HEK293 (cell line): Measurements from ENCODE around the gene ASPRV1.

Experiments used
- CTCF ChIA-PET: fragments of 350-600 bp; formaldehyde crosslinking; extraction: SDS; loops from one replicate; lab custom pipeline; 2021; ENCODE audit warnings: antibody characterized with exemption; lab: Yijun Ruan, JAX
- POLR2A ChIA-PET: fragments of 300-600 bp; formaldehyde crosslinking; extraction: SDS; loops from one replicate; lab custom pipeline; 2020; ENCODE audit warnings: antibody characterized with exemption, inconsistent platforms; lab: Yijun Ruan, JAX
- H3K27ac ChIP-seq: fragments of 200-500 bp; sonication (Bioruptor generic); 2 replicates; pipeline ENCODE4 v1.5.1; 2014; ENCODE audit warnings: low read depth, low read length, control low read depth, inconsistent platforms; ENCODE audit errors: extremely low read depth
- H3K36me3 ChIP-seq, 2 experiments: fragments of 200-500 bp in 1 of 2; sonication (Bioruptor generic) in 1 of 2; 1 replicate in 1 of 2; 2 replicates in 1 of 2; pipeline ENCODE4 v1.5.1; 2014 to 2017; ENCODE audit warnings: inconsistent platforms in 2 of 2, low read length in 2 of 2; ENCODE audit not compliant: control insufficient read depth in 2 of 2, insufficient read depth in 1 of 2
- H3K4me1 ChIP-seq: fragments of 200-500 bp; sonication (Bioruptor generic); 2 replicates; pipeline ENCODE4 v1.5.1; 2014; ENCODE audit warnings: mild to moderate bottlenecking, low read length, inconsistent platforms; ENCODE audit not compliant: control insufficient read depth, insufficient read depth
- H3K4me3 ChIP-seq: 2 replicates; pipeline ENCODE4 v1.5.1; 2011; ENCODE audit warnings: low read depth, mild to moderate bottlenecking, control low read depth, low read length, moderate library complexity
- H3K9me3 ChIP-seq: fragments of 200-500 bp; sonication (Bioruptor generic); 2 replicates; pipeline ENCODE4 v1.5.1; 2014; ENCODE audit warnings: low read depth, low read length, inconsistent platforms; ENCODE audit not compliant: control insufficient read depth, insufficient read depth
- GLI2 ChIP-seq: fragments of 450-650 bp; formaldehyde crosslinking; IDR thresholded peaks from 2 replicates; pipeline ENCODE4; 2017; ENCODE audit warnings: missing biosample characterization, missing genetic modification characterization, low read depth, borderline replicate concordance
- KLF1 ChIP-seq: fragments of 450-650 bp; formaldehyde crosslinking; IDR thresholded peaks from 2 replicates; pipeline ENCODE4 v1.5.1; 2016; ENCODE audit warnings: missing biosample characterization, missing genetic modification characterization
- KLF16 ChIP-seq: fragments of 450-650 bp; formaldehyde crosslinking; IDR thresholded peaks from 2 replicates; pipeline ENCODE4 v1.5.1; 2017; ENCODE audit warnings: missing biosample characterization, missing genetic modification characterization
- KLF8 ChIP-seq: fragments of 450-650 bp; formaldehyde crosslinking; IDR thresholded peaks from 2 replicates; pipeline ENCODE4 v1.5.1; 2016; ENCODE audit warnings: missing biosample characterization, missing genetic modification characterization
- PBX3 ChIP-seq: sonication (generic); formaldehyde crosslinking; IDR thresholded peaks from 2 replicates; pipeline ENCODE4 v1.8.1; 2022; ENCODE audit warnings: mild to moderate bottlenecking, moderate library complexity, missing genetic modification reagents
- PRDM10 ChIP-seq: fragments of 450-650 bp; formaldehyde crosslinking; IDR thresholded peaks from 2 replicates; pipeline ENCODE4 v1.5.1; 2016; ENCODE audit warnings: missing biosample characterization, missing genetic modification characterization
- SCRT2 ChIP-seq: fragments of 450-650 bp; formaldehyde crosslinking; IDR thresholded peaks from 2 replicates; pipeline ENCODE4 v1.5.1; 2016; ENCODE audit warnings: missing biosample characterization, missing genetic modification characterization
- ZNF114 ChIP-seq: fragments of 450-650 bp; formaldehyde crosslinking; IDR thresholded peaks from 2 replicates; pipeline ENCODE4 v1.5.0; 2017; ENCODE audit warnings: missing biosample characterization, missing genetic modification characterization
- ZNF138 ChIP-seq: fragments of 450-650 bp; formaldehyde crosslinking; IDR thresholded peaks from 2 replicates; pipeline ENCODE4 v1.5.1; 2016; ENCODE audit warnings: missing biosample characterization, missing genetic modification characterization, borderline replicate concordance
- ZNF148 ChIP-seq: fragments of 450-650 bp; formaldehyde crosslinking; IDR thresholded peaks from 2 replicates; pipeline ENCODE4 v1.5.0; 2017; ENCODE audit warnings: missing biosample characterization, missing genetic modification characterization, borderline replicate concordance
- ZNF2 ChIP-seq: fragments of 450-650 bp; formaldehyde crosslinking; IDR thresholded peaks from 2 replicates; pipeline ENCODE4 v1.5.1; 2016; ENCODE audit warnings: missing biosample characterization, missing genetic modification characterization
- ZNF221 ChIP-seq: fragments of 450-650 bp; formaldehyde crosslinking; IDR thresholded peaks from 2 replicates; pipeline ENCODE4 v1.5.1; 2017; ENCODE audit warnings: missing biosample characterization, missing genetic modification characterization, borderline replicate concordance
- ZNF24 ChIP-seq: fragments of 450-650 bp; formaldehyde crosslinking; IDR thresholded peaks from 2 replicates; pipeline ENCODE4 v1.5.1; 2016; ENCODE audit warnings: missing biosample characterization, missing genetic modification characterization
- ZNF274 ChIP-seq, 2 experiments: fragments of 200-500 bp in 1 of 2; fragments of 450-650 bp in 1 of 2; sonication (Bioruptor generic) in 1 of 2; formaldehyde crosslinking in 1 of 2; IDR thresholded peaks; 2 replicates each; pipeline versions ENCODE4 v1.5.1 to v1.6.1; 2014 to 2016; ENCODE audit warnings: borderline replicate concordance in 1 of 2, inconsistent platforms in 1 of 2, low read length in 1 of 2, missing biosample characterization in 1 of 2, missing genetic modification characterization in 1 of 2
- ZNF350 ChIP-seq: fragments of 450-650 bp; formaldehyde crosslinking; IDR thresholded peaks from 2 replicates; pipeline ENCODE4 v1.5.0; 2017; ENCODE audit warnings: missing biosample characterization, mild to moderate bottlenecking, missing genetic modification characterization
- ZNF48 ChIP-seq: fragments of 450-650 bp; formaldehyde crosslinking; IDR thresholded peaks from 2 replicates; pipeline ENCODE4 v1.5.1; 2016; ENCODE audit warnings: missing biosample characterization, missing genetic modification characterization
- ZNF514 ChIP-seq: fragments of 450-650 bp; formaldehyde crosslinking; IDR thresholded peaks from 2 replicates; pipeline ENCODE4 v1.5.1; 2016; ENCODE audit warnings: missing biosample characterization, missing genetic modification characterization
- ZNF624 ChIP-seq: fragments of 450-650 bp; formaldehyde crosslinking; IDR thresholded peaks from 2 replicates; pipeline ENCODE4 v1.5.1; 2017; ENCODE audit warnings: missing biosample characterization, missing genetic modification characterization
- ZNF747 ChIP-seq: fragments of 450-650 bp; formaldehyde crosslinking; IDR thresholded peaks from 2 replicates; pipeline ENCODE4 v1.5.1; 2016; ENCODE audit warnings: missing biosample characterization, missing genetic modification characterization

Gene ASPRV1

GRCh38 chr2:69975136-69975852, 13.9 kb upstream of the ASPRV1 start (continued):
- no peak for TF ChIP-seq ZNF221 (tag by site-specific recombination)
- no peak for TF ChIP-seq ZNF747 (tag by site-specific recombination)
- no peak for TF ChIP-seq ZNF514 (tag by site-specific recombination)
- TF ChIP-seq ZNF24 (tag by site-specific recombination): no peak
- TF ChIP-seq ZNF350 (tag by site-specific recombination): no peak
- no peak for TF ChIP-seq PRDM10 (tag by site-specific recombination)
- no peak for TF ChIP-seq ZNF48 (tag by site-specific recombination)
- TF ChIP-seq ZNF2 (tag by site-specific recombination): no peak

- TF ChIP-seq SCRT2 (tag by site-specific recombination) (no peak), KLF1 (no peak), ZNF114 (no peak), KLF16 (tag by site-specific recombination) (no peak), ZNF138 (tag by site-specific recombination) (no peak), GLI2 (tag by site-specific recombination) (no peak), ZNF624 (tag by site-specific recombination) (no peak), ZNF747 (tag by site-specific recombination) (no peak)
- POLR2A ChIA-PET: no interaction called here
- no peak overlapping the region for H3K4me3 ChIP-seq
- no peaks in the 10 kb centered on the region for H3K36me3 ChIP-seq
- no peaks in the 10 kb centered on the region for H3K9me3 ChIP-seq
- H3K27ac ChIP-seq: no peak overlapping the region
- H3K4me1 ChIP-seq: no peaks in the 10 kb centered on the region
- CTCF ChIA-PET: no interaction called here
These were observed 11.9 kb upstream of the ASPRV1 start for GRCh38 chr2:69973335-69973735.

- ChIA-PET POLR2A (no interaction called here), CTCF (no interaction called here)
- Histone ChIP-seq H3K27ac (no peak overlapping the region), H3K4me1 (no peaks in the 10 kb centered on the region), H3K36me3 (no peaks in the 10 kb centered on the region), H3K9me3 (no peaks in the 10 kb centered on the region), H3K4me3 (no peak overlapping the region)
- TF ChIP-seq PRDM10 (tag by site-specific recombination): no peak
- no peak for TF ChIP-seq ZNF274 (IDR thresholded peaks at IDR 0.05; ENCODE audit: low read length)
- TF ChIP-seq ZNF274 (tag by site-specific recombination; IDR thresholded peaks at IDR 0.05; ENCODE audit: borderline replicate concordance): no peak
- no peak for TF ChIP-seq KLF16 (tag by site-specific recombination)
- no peak for TF ChIP-seq ZNF148 (tag by site-specific recombination)
- no peak for TF ChIP-seq PBX3 (CRISPR knock-in tag)
- no peak for TF ChIP-seq KLF8
These were observed 11.4 kb upstream of the ASPRV1 start for GRCh38 chr2:69972822-69973221.
